Brain microvascular endothelial cell (primary cell): ENCODE measurements around the gene CXorf38.

Experiments used
- DNase-seq: peaks from one replicate; pipeline ENCODE4 v3.0.0-alpha.2; 2020
- H3K27ac ChIP-seq: fragments of 250-450 bp; sonication (Bioruptor Pico); 2 replicates; pipeline ENCODE4 v1.5.1; 2020; ENCODE audit warnings: mild to moderate bottlenecking, moderate library complexity
- H3K27me3 ChIP-seq: fragments of 250-450 bp; sonication (Bioruptor Pico); replicated peaks from 2 replicates; pipeline ENCODE4 v1.5.1; 2020; ENCODE audit warnings: mild to moderate bottlenecking
- H3K36me3 ChIP-seq: fragments of 250-450 bp; sonication (Bioruptor Pico); replicated peaks from 2 replicates; pipeline ENCODE4 v1.5.1; 2020; ENCODE audit warnings: mild to moderate bottlenecking
- H3K4me3 ChIP-seq: 2 replicates; pipeline ENCODE4 v1.5.1; 2011; ENCODE audit warnings: low read depth, mild to moderate bottlenecking, control low read depth, low read length, moderate library complexity
- CTCF ChIP-seq: IDR thresholded peaks from 2 replicates; pipeline ENCODE4 v1.5.1; 2011; ENCODE audit warnings: low read depth, mild to moderate bottlenecking, moderate library complexity, low read length, control low read depth, inconsistent platforms; ENCODE audit errors: missing control alignments
- in situ Hi-C: cut with HindIII; loops from 2 replicates; pipeline ENCODE4 v1.10.0; 2017; ENCODE audit warnings: low sequenced_read_pairs, low pct_ligation_motif_present

The CXorf38 gene

GRCh38 chrX:40623665-40624064, 23.7 kb downstream of the CXorf38 start:
- no peak for DNase-seq
- Histone ChIP-seq H3K27me3 (no peaks in the 10 kb centered on the region), H3K4me3 (no peak overlapping the region), H3K27ac (no peak overlapping the region), H3K36me3 (peaks cover 4% of the 10 kb centered on the region)
- in situ Hi-C loops, result no loop called here
- no peak for TF ChIP-seq CTCF

- Histone ChIP-seq H3K27ac (no peak within 1 kb of the TSS), H3K27me3 (no peaks in the 10 kb centered on the region), H3K4me3 (no peak within 1 kb of the TSS), H3K36me3 (peaks cover 4% of the 10 kb centered on the region)
- no peak for TF ChIP-seq CTCF
- in situ Hi-C loops, result no loop called here
- no peak for DNase-seq
These were observed 24.2 kb downstream of the CXorf38 start, which contains the start of gene MPC1L for GRCh38 chrX:40623139-40623536. Gene MPC1L (plus strand): TSS chrX:40623428. CDS start chrX:40623566, 138 bp downstream.

GRCh38 chrX:40622479-40623138, 24.8 kb downstream of the CXorf38 start:
- H3K27me3 ChIP-seq, result no peaks in the 10 kb centered on the region
- in situ Hi-C loops, result no loop called here
- TF ChIP-seq CTCF, result no peak
- H3K27ac ChIP-seq, result no peak overlapping the region
- no peak overlapping the region for H3K4me3 ChIP-seq
- no peak for DNase-seq
- peaks cover 4% of the 10 kb centered on the region for H3K36me3 ChIP-seq

GRCh38 chrX:40617566-40617965, 29.8 kb downstream of the CXorf38 start:
- Histone ChIP-seq H3K4me3 (no peak overlapping the region), H3K27ac (no peak overlapping the region), H3K36me3 (no peaks in the 10 kb centered on the region), H3K27me3 (no peaks in the 10 kb centered on the region)
- in situ Hi-C loops, result no loop called here
- no peak for TF ChIP-seq CTCF
- DNase-seq, result no peak

GRCh38 chrX:40615976-40616375, 31.4 kb downstream of the CXorf38 start:
- H3K27ac ChIP-seq, result no peak overlapping the region
- no peaks in the 10 kb centered on the region for H3K36me3 ChIP-seq
- H3K4me3 ChIP-seq, result no peak overlapping the region
- no peak for TF ChIP-seq CTCF
- in situ Hi-C loops, result no loop called here
- no peak for DNase-seq
- H3K27me3 ChIP-seq, result no peaks in the 10 kb centered on the region

- Histone ChIP-seq H3K36me3 (no peaks in the 10 kb centered on the region), H3K4me3 (no peak overlapping the region), H3K27me3 (no peaks in the 10 kb centered on the region), H3K27ac (no peak overlapping the region)
- TF ChIP-seq CTCF, result no peak
- no peak for DNase-seq
- in situ Hi-C loops, result no loop called here
These were observed 34.9 kb downstream of the CXorf38 start for GRCh38 chrX:40612511-40612910.
